HCT116 (cell line): Measurements from ENCODE around the gene MFAP1.

ENCODE experiments used
- TF ChIP-seq, protein P1 (sequence below): IDR thresholded peaks from 2 replicates; pipeline ENCODE4 v1.6.1; 2012
- TF ChIP-seq, protein P2 (sequence below): IDR thresholded peaks from 2 replicates; pipeline ENCODE4 v1.6.1; 2012; ENCODE audit warnings: low read depth
- TF ChIP-seq, protein P3 (sequence below), 3 experiments: fragments of 200-600 bp in 1 of 3; sonication (generic) in 1 of 3; IDR thresholded peaks in 2 of 3; conservative IDR thresholded peaks in 1 of 3; 2 replicates each; pipeline ENCODE4 v1.5.1; 2012 to 2017; ENCODE audit warnings: low read depth in 2 of 3, low read length in 2 of 3, antibody characterized with exemption in 1 of 3, borderline replicate concordance in 1 of 3, control low read depth in 1 of 3, mild to moderate bottlenecking in 1 of 3, mixed read lengths in 1 of 3, mixed run types in 1 of 3, moderate library complexity in 1 of 3; ENCODE audit not compliant: insufficient read depth in 1 of 3

DNA sequence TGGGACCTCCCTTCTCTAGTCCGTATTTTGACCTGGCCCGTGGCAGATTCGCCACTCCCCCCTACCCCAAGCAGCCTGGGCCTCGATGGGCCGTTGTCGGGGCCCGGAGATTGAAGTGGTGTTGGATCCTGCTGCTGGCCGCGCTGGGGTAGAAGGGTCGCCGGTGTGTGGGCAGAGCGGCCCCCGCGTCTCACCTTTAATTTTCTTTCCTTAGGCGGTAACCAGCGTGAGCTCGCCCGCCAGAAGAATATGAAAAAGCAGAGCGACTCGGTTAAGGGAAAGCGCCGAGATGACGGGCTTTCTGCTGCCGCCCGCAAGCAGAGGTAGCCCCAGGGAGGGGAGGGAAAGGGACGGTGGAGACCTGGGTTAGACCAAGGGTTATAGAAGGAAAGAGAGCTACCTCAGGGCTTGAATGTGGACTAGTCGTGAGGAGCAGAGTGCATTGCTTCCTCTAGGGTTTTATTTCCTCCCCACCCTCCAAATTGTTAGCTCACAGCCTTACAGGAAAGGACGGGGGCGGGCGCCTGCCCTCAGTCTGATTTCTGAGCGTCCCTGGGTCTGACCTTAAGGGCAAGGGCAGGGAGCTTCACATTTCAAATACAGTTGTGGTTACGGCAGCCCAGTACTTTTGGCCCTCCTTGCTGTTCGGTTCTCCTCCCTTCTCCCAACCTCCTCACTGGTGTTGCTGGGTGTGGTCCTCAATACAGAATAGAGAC lies 31.6 kb downstream of the MFAP1 start:
- TF ChIP-seq, protein P1, sequence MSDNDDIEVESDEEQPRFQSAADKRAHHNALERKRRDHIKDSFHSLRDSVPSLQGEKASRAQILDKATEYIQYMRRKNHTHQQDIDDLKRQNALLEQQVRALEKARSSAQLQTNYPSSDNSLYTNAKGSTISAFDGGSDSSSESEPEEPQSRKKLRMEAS: no peak
- TF ChIP-seq, protein P2, sequence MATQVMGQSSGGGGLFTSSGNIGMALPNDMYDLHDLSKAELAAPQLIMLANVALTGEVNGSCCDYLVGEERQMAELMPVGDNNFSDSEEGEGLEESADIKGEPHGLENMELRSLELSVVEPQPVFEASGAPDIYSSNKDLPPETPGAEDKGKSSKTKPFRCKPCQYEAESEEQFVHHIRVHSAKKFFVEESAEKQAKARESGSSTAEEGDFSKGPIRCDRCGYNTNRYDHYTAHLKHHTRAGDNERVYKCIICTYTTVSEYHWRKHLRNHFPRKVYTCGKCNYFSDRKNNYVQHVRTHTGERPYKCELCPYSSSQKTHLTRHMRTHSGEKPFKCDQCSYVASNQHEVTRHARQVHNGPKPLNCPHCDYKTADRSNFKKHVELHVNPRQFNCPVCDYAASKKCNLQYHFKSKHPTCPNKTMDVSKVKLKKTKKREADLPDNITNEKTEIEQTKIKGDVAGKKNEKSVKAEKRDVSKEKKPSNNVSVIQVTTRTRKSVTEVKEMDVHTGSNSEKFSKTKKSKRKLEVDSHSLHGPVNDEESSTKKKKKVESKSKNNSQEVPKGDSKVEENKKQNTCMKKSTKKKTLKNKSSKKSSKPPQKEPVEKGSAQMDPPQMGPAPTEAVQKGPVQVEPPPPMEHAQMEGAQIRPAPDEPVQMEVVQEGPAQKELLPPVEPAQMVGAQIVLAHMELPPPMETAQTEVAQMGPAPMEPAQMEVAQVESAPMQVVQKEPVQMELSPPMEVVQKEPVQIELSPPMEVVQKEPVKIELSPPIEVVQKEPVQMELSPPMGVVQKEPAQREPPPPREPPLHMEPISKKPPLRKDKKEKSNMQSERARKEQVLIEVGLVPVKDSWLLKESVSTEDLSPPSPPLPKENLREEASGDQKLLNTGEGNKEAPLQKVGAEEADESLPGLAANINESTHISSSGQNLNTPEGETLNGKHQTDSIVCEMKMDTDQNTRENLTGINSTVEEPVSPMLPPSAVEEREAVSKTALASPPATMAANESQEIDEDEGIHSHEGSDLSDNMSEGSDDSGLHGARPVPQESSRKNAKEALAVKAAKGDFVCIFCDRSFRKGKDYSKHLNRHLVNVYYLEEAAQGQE: no peak
- TF ChIP-seq, protein P3, sequence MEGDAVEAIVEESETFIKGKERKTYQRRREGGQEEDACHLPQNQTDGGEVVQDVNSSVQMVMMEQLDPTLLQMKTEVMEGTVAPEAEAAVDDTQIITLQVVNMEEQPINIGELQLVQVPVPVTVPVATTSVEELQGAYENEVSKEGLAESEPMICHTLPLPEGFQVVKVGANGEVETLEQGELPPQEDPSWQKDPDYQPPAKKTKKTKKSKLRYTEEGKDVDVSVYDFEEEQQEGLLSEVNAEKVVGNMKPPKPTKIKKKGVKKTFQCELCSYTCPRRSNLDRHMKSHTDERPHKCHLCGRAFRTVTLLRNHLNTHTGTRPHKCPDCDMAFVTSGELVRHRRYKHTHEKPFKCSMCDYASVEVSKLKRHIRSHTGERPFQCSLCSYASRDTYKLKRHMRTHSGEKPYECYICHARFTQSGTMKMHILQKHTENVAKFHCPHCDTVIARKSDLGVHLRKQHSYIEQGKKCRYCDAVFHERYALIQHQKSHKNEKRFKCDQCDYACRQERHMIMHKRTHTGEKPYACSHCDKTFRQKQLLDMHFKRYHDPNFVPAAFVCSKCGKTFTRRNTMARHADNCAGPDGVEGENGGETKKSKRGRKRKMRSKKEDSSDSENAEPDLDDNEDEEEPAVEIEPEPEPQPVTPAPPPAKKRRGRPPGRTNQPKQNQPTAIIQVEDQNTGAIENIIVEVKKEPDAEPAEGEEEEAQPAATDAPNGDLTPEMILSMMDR (IDR thresholded peaks at IDR 0.05 in 2 of 3, conservative IDR thresholded peaks at IDR 0.05 in 1 of 3; ENCODE audit: borderline replicate concordance in 1 of 3, insufficient read depth in 1 of 3, low read depth in 2 of 3, low read length in 2 of 3): no peak
